Pancreas (tissue), 10 donors: ENCODE data around the gene CR1. TPM values are rescaled to one million over a fixed set of nuclear protein-coding genes. Genes with fewer than 3 reads are reported as not detected.

Source experiments
- ATAC-seq, 4 donors: fragments of 200-7000 bp; cut with Tn5 transposase; one replicate each; pipeline versions ENCODE4 v1.8.0 to v1.9.1; 2020; ENCODE audit warnings: mild to moderate bottlenecking in 4 of 4, moderate library complexity in 4 of 4
- DNase-seq, 6 donors: peaks; one replicate each; pipeline ENCODE4 v3.0.0-alpha.2; 2020
- FAIRE-seq: peaks from 2 replicates; lab custom pipeline; 2012; peaks lifted over from hg19 to GRCh38; lab: Jason Lieb, UNC
- H3K27ac ChIP-seq, 4 donors: fragments of 200-600 bp; sonication (generic); 1 replicate in 3 of 4; 2 replicates in 1 of 4; pipeline versions ENCODE4 v1.5.0 to v1.8.0; 2020
- H3K27me3 ChIP-seq, 4 donors: fragments of 200-600 bp; one replicate each; pipeline ENCODE4 v1.8.0; 2021
- H3K36me3 ChIP-seq, 3 donors: fragments of 200-600 bp; sonication (generic) in 1 of 3; one replicate each; pipeline versions ENCODE4 v1.5.0 to v1.8.0; 2020 to 2021
- H3K4me1 ChIP-seq, 3 donors: fragments of 200-600 bp; one replicate each; pipeline ENCODE4 v1.8.0; 2021
- H3K4me3 ChIP-seq, 4 donors: fragments of 200-600 bp; sonication (generic) in 2 of 4; one replicate each; pipeline versions ENCODE4 v1.5.0 to v1.8.0; 2020 to 2021
- H3K9me3 ChIP-seq, 4 donors: fragments of 200-600 bp; one replicate each; pipeline ENCODE4 v1.8.0; 2021
- CTCF ChIP-seq, 4 donors: fragments of 200-600 bp; sonication (generic) in 3 of 4; IDR thresholded peaks; one replicate each; pipeline versions ENCODE4 v1.5.0 to v1.8.0; 2021; ENCODE audit warnings: antibody characterized with exemption in 4 of 4
- WGBS, 2 donors: extraction: QIAGEN DNeasy Blood & Tissue Kit; methylation state at CpG; one replicate each; pipeline ENCODE4 v1.1.7; 2013; 5-methylcytosine and 5-hydroxymethylcytosine counted together
- intact Hi-C, 3 donors: fragments of 100-400 bp; cut with DNase I; formaldehyde crosslinking; loops; one replicate each; pipeline versions ENCODE4 v1.11.1 to v1.14.2; 2022
- polyA plus RNA-seq, 2 donors: library from polyadenylated mRNA; stranded (reverse); fragments of 200-250 nt; gene quantifications; one replicate each; pipeline ENCODE4 v1.2.3, GENCODE V29; 2013
- total RNA-seq, 6 donors: library from RNA; stranded (reverse); fragmentation: NEBNext Ultra II Directional in 4 of 6; extraction: Animal tissue kit (Norgen Biotek cat#: 25700) in 4 of 6; gene quantifications; one replicate each; pipeline versions ENCODE4 v1.2.1 to v1.2.4, GENCODE V29; 2021 to 2023
- donor health status: healthy with polysubstance abuse.
- donor health status: DM: no; HTN: no; CAD: no; lungs with moderate emphysema.
- donor health status: DM: no; HTN: no; CAD: no.
- donor health status: control.
- donor health status: control.
- donor health status: Bipolar disorder and iron deficiency.
- donor health status: DM: yes; HTN: yes; CAD: no.
- donor health status: DM: no; HTN: no; CAD: no.
- donor health status: DM: no; HTN: no; CAD: no.
- donor health status: DM: yes; HTN: yes; CAD: no.

The CR1 gene
- total RNA-seq (1 to 10 TPM in 3 of 6 donors, under 1 TPM in 3; 0.14 to 4.7 (median 1.0) TPM), polyA plus RNA-seq (under 1 TPM; 0.05 to 0.08 TPM)

- intact Hi-C loops, result no loop called here
- Histone ChIP-seq H3K36me3 (no peaks in the 10 kb centered on the region), H3K4me1 (no peaks in the 10 kb centered on the region), H3K9me3 (no peaks in the 10 kb centered on the region), H3K27me3 (peaks cover 0 to 9% (median 0%) of the 10 kb centered on the region in 4 donors), H3K4me3 (peak within 1 kb of the TSS in 3 of 4 donors; percentile 2 to 49 (median 18)), H3K27ac (peak within 1 kb of the TSS in 1 of 4 donors; percentile 22)
- 5% methylated on average over 66 to 68 of the region's 68 CpGs for WGBS, 2 donors
- no peak for FAIRE-seq
- ATAC-seq, result peak; percentile 43 to 72 (median 70)
- peak in 3 of 6 donors; percentile 16 to 69 (median 38) for DNase-seq
- TF ChIP-seq CTCF (IDR thresholded peaks at IDR 0.05), result no peak
These were observed at the start of gene CR1 for GRCh38 chr1:207495801-207496792. Gene CR1 (plus strand): TSS chr1:207496157. CDS start chr1:207496268, 111 bp downstream.

- H3K9me3 ChIP-seq, result no peaks in the 10 kb centered on the region
- H3K36me3 ChIP-seq, result no peaks in the 10 kb centered on the region
- WGBS, 2 donors, result 1 to 6% methylated on average over 1 of the region's 1 CpG
- peaks cover 0 to 7% (median 0%) of the 10 kb centered on the region in 4 donors for H3K27me3 ChIP-seq
- no peak for TF ChIP-seq CTCF (IDR thresholded peaks at IDR 0.05)
- peak in 1 of 4 donors; percentile 47 for ATAC-seq
- no peak for FAIRE-seq
- H3K4me1 ChIP-seq, result no peaks in the 10 kb centered on the region
- no peak overlapping the region for H3K27ac ChIP-seq
- H3K4me3 ChIP-seq, result peak overlapping the region in 3 of 4 donors; percentile 11 to 62 (median 41)
- DNase-seq, result no peak
- intact Hi-C loops, result no loop called here
These were observed 42.3 kb upstream of the CR1 start for GRCh38 chr1:207453710-207454045.

GRCh38 chr1:207454046-207454964 lies 41.7 kb upstream of the CR1 start, which contains the start of gene CR2:
Gene CR2 (plus strand): TSS chr1:207454328. CDS start chr1:207454419, 91 bp downstream.
- no peaks in the 10 kb centered on the region for H3K9me3 ChIP-seq
- ATAC-seq, result peak; percentile 94 to 98 (median 96)
- DNase-seq, result peak; percentile 48 to 83 (median 61)
- H3K4me3 ChIP-seq, result peak within 1 kb of the TSS; percentile 11 to 62 (median 26)
- no peaks in the 10 kb centered on the region for H3K4me1 ChIP-seq
- H3K27ac ChIP-seq, result no peak within 1 kb of the TSS
- no peak for TF ChIP-seq CTCF (IDR thresholded peaks at IDR 0.05)
- no peak for FAIRE-seq
- H3K36me3 ChIP-seq, result no peaks in the 10 kb centered on the region
- H3K27me3 ChIP-seq, result peaks cover 0 to 14% (median 0%) of the 10 kb centered on the region in 4 donors
- intact Hi-C loops, result no loop called here
- WGBS, 2 donors, result 1% methylated on average over 75 of the region's 75 CpGs

GRCh38 chr1:207455183-207455754 lies 40.7 kb upstream of the CR1 start:
- Histone ChIP-seq H3K36me3 (no peaks in the 10 kb centered on the region), H3K27me3 (peaks cover 0 to 14% (median 2%) of the 10 kb centered on the region in 4 donors), H3K4me3 (peak overlapping the region in 1 of 4 donors; percentile 62), H3K9me3 (no peaks in the 10 kb centered on the region), H3K27ac (no peak overlapping the region), H3K4me1 (no peaks in the 10 kb centered on the region)
- no peak for FAIRE-seq
- no peak for DNase-seq
- intact Hi-C loops, result no loop called here
- 45 to 49% methylated on average over 6 of the region's 6 CpGs for WGBS, 2 donors
- ATAC-seq, result no peak
- TF ChIP-seq CTCF (IDR thresholded peaks at IDR 0.05), result no peak
